Head of caudate nucleus (tissue), 42 donors: ENCODE data around the gene CTNNA2.

Source experiments
- DNase-seq, 42 donors: peaks; one replicate each; pipeline versions ENCODE4 v3.0.0 to v3.0.0-alpha.2; 2020 to 2021; ENCODE audit warnings: mixed read lengths in 7 of 42
- intact Hi-C: fragments of 100-400 bp; cut with DNase I; formaldehyde crosslinking; loops from one replicate; pipeline ENCODE4 v1.15.0; 2022

CTNNA2 gene

GRCh38 chr2:79604748-79605147 lies 91.9 kb downstream of the CTNNA2 start:
- intact Hi-C loops: no loop called here

GRCh38 chr2:79611448-79612016 lies 98.7 kb downstream of the CTNNA2 start:
- DNase-seq: peak in 2 of 42 donors; percentile 12 to 19

More at GRCh38 chr2:79604748-79605147, 91.9 kb downstream of the CTNNA2 start:
- DNase-seq: no peak

GRCh38 chr2:79612999-79613398 lies 100.1 kb downstream of the CTNNA2 start:
- intact Hi-C loops: no loop called here
- DNase-seq: no peak

More at GRCh38 chr2:79611448-79612016, 98.7 kb downstream of the CTNNA2 start:
- intact Hi-C loops: no loop called here

GRCh38 chr2:79619442-79619841 lies 106.6 kb downstream of the CTNNA2 start:
- peak in 3 of 42 donors; percentile 15 to 25 (median 16) for DNase-seq

GRCh38 chr2:79619976-79620375 lies 107.1 kb downstream of the CTNNA2 start:
- DNase-seq: no peak
- intact Hi-C loops: no loop called here

More at GRCh38 chr2:79619442-79619841, 106.6 kb downstream of the CTNNA2 start:
- intact Hi-C loops: no loop called here

- intact Hi-C loops: no loop called here
- no peak for DNase-seq
Measured at GRCh38 chr2:79620679-79621078, 107.8 kb downstream of the CTNNA2 start.

- intact Hi-C loops: no loop called here
Measured at GRCh38 chr2:79621252-79621651, 108.4 kb downstream of the CTNNA2 start.

GRCh38 chr2:79621755-79622154 lies 108.9 kb downstream of the CTNNA2 start:
- intact Hi-C loops: no loop called here
- DNase-seq: no peak

More at GRCh38 chr2:79621252-79621651, 108.4 kb downstream of the CTNNA2 start:
- no peak for DNase-seq

GRCh38 chr2:79622508-79622907 lies 109.7 kb downstream of the CTNNA2 start:
- DNase-seq: no peak
- intact Hi-C loops: no loop called here

- intact Hi-C loops: no loop called here
- DNase-seq: no peak
Measured at GRCh38 chr2:79627237-79627636, 114.4 kb downstream of the CTNNA2 start.

GRCh38 chr2:79630060-79630459 lies 117.2 kb downstream of the CTNNA2 start:
- intact Hi-C loops: no loop called here
- DNase-seq: peak in 28 of 42 donors; percentile 13 to 78 (median 34)

GRCh38 chr2:79630972-79631557 lies 118.2 kb downstream of the CTNNA2 start:
- no peak for DNase-seq
- intact Hi-C loops: no loop called here

- intact Hi-C loops: no loop called here
- DNase-seq: no peak
Measured at GRCh38 chr2:79638410-79638809, 125.6 kb downstream of the CTNNA2 start.

- intact Hi-C loops: no loop called here
- DNase-seq: no peak
Measured at GRCh38 chr2:79638954-79639353, 126.1 kb downstream of the CTNNA2 start.

GRCh38 chr2:79640001-79640400 lies 127.2 kb downstream of the CTNNA2 start:
- intact Hi-C loops: no loop called here
- DNase-seq: no peak

GRCh38 chr2:79649531-79649930 lies 136.7 kb downstream of the CTNNA2 start:
- DNase-seq: no peak
- intact Hi-C loops: no loop called here

- intact Hi-C loops: no loop called here
- DNase-seq: no peak
Measured at GRCh38 chr2:79660557-79660956, 147.7 kb downstream of the CTNNA2 start.

GRCh38 chr2:79665091-79665490 lies 152.2 kb downstream of the CTNNA2 start:
- DNase-seq: no peak
- intact Hi-C loops: no loop called here

GRCh38 chr2:79666430-79666829 lies 153.6 kb downstream of the CTNNA2 start:
- intact Hi-C loops: no loop called here
- DNase-seq: no peak

GRCh38 chr2:79669714-79670113 lies 156.9 kb downstream of the CTNNA2 start:
- intact Hi-C loops: loop anchor here (10.0 kb wide), 1 partner anchor 185 kb away; no protein-coding TSS in a partner anchor
- DNase-seq: no peak

GRCh38 chr2:79670198-79670597 lies 157.3 kb downstream of the CTNNA2 start:
- intact Hi-C loops: loop anchor here (10.0 kb wide), 1 partner anchor 185 kb away; no protein-coding TSS in a partner anchor

More at GRCh38 chr2:79670198-79670597, 157.3 kb downstream of the CTNNA2 start:
- DNase-seq: no peak
